DND-41 (cell line): ENCODE data around the gene BRSK2.

Source experiments
- EZH2 ChIP-seq: IDR thresholded peaks from 3 replicates; pipeline ENCODE4 v1.6.1; 2012; ENCODE audit warnings: borderline replicate concordance, low read depth, mild to moderate bottlenecking, moderate library complexity, low read length, inconsistent platforms; ENCODE audit not compliant: severe bottlenecking
- TF ChIP-seq, protein P1 (sequence below): IDR thresholded peaks from 2 replicates; pipeline ENCODE4 v1.5.1; 2012; ENCODE audit warnings: borderline replicate concordance, low read length, moderate library complexity, mild to moderate bottlenecking; ENCODE audit not compliant: poor library complexity, severe bottlenecking; ENCODE audit errors: extremely low read depth

DNA sequence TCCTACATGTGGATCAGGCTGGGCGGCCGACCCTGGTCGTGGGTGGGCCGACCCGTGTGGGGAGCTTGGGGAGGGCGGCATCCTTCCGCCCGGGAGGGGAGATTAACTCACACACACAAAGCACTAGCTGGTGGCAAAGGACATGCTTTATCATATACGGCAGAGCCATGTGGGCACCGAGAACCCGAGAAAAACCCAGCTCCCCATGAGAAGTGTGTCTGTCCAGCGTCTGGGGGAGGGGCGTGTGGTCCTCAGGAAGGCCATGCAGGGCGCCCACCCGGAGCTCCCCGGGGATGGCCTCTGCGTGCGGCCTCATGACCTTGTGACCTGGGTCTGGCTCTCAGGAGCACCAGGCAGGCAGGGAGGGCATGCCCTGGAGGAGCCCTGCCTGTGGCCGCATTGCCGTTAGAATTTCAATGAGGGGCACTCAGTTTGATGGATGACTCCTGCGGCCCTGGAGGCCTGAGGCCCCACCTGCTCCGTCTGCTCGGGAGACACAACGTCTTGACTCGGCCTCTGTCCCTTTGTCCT, 40.9 kb upstream of the BRSK2 start:
- TF ChIP-seq, protein P1, sequence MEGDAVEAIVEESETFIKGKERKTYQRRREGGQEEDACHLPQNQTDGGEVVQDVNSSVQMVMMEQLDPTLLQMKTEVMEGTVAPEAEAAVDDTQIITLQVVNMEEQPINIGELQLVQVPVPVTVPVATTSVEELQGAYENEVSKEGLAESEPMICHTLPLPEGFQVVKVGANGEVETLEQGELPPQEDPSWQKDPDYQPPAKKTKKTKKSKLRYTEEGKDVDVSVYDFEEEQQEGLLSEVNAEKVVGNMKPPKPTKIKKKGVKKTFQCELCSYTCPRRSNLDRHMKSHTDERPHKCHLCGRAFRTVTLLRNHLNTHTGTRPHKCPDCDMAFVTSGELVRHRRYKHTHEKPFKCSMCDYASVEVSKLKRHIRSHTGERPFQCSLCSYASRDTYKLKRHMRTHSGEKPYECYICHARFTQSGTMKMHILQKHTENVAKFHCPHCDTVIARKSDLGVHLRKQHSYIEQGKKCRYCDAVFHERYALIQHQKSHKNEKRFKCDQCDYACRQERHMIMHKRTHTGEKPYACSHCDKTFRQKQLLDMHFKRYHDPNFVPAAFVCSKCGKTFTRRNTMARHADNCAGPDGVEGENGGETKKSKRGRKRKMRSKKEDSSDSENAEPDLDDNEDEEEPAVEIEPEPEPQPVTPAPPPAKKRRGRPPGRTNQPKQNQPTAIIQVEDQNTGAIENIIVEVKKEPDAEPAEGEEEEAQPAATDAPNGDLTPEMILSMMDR = no peak
- TF ChIP-seq EZH2 = no peak
